Measurements from ENCODE around the gene HELB. TPM values are rescaled to one million over a fixed set of nuclear protein-coding genes. Genes with fewer than 3 reads are reported as not detected.

Gene HELB
- total RNA-seq, 1 experiment from 2014 or later, result 4.1 TPM

DNA sequence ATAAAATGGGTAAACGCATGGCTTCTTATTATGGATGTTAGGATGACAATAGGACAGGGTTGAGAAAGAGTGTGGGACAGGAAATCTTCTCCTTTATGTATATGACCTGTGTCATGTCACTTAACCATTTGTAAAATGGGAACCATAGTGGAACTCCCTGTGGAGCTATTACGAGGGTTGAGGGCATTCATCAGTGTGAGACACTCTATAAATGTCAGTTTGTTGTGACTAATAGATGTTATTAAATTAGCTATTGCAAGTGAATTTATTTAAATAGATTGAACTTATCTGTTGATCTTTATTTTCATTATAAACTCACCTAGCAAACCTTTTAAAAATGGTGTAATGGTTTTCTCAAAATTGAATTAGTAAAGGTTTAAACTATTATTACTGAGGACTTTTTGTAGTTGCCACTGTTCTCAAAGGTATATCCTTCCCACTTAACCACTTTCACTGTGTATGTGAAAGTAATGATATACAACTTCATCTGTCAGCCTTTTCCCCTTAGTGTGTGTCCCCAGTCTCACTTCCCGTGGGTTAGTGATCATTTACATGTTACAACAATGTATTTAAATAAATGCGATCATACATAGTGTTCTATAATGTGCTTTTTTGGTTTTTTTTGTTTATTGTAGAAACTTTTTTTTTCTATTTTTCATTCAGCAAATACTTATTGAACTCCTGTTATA, 17.1 kb downstream of the HELB start:
- DNase-seq (ENCODE audit: low spot score), result peak; percentile 75

DNA sequence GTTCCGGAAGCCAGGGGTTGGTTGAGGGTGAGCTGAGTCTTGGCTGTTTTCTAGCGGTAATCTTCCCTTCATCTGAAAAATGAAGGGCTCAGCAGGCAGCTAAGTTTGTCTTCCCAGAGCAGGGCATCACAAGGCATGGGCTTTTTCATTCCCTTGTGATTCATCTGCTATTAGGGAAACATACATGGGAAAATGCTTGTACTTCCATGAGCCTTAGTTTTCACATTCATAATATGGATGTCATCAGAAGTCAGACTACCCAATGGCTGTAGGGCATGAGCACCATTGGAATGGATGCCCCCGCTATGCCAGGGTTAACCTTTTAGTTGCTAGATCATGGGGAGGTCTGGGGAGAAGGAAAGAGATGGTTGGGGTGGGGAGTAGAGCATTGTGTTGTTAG, 18.7 kb downstream of the HELB start:
- no TSS peak for BruUV-seq (replicated peaks)
- no peak for DNase-seq (ENCODE audit: low spot score)
- POLR2A ChIA-PET (ENCODE audit: low non-redundant PET), result no interaction called here
- Histone ChIP-seq H3K27me3 (replicated peaks; ENCODE audit: insufficient read depth, low read depth, low read length, poor library complexity) (no peaks in the 10 kb centered on the region), H3K9me3 (ENCODE audit: low read depth, low read length, poor library complexity, severe bottlenecking) (no peaks in the 10 kb centered on the region), H3K4me3 (ENCODE audit: low read depth, low read length, poor library complexity, severe bottlenecking) (no peak overlapping the region), H3K36me3 (ENCODE audit: insufficient read depth, low read length, poor library complexity, severe bottlenecking) (no peaks in the 10 kb centered on the region), H3K4me1 (ENCODE audit: insufficient read depth, low read length, poor library complexity, severe bottlenecking) (peaks cover 5% of the 10 kb centered on the region), H3K27ac (ENCODE audit: low read depth, low read length, poor library complexity, severe bottlenecking) (no peak overlapping the region)
- intact Hi-C loops (cut with micrococcal nuclease; ENCODE audit: unreplicated experiment), result no loop called here
- CTCF ChIA-PET, result no interaction called here
- TF ChIP-seq, protein P1, sequence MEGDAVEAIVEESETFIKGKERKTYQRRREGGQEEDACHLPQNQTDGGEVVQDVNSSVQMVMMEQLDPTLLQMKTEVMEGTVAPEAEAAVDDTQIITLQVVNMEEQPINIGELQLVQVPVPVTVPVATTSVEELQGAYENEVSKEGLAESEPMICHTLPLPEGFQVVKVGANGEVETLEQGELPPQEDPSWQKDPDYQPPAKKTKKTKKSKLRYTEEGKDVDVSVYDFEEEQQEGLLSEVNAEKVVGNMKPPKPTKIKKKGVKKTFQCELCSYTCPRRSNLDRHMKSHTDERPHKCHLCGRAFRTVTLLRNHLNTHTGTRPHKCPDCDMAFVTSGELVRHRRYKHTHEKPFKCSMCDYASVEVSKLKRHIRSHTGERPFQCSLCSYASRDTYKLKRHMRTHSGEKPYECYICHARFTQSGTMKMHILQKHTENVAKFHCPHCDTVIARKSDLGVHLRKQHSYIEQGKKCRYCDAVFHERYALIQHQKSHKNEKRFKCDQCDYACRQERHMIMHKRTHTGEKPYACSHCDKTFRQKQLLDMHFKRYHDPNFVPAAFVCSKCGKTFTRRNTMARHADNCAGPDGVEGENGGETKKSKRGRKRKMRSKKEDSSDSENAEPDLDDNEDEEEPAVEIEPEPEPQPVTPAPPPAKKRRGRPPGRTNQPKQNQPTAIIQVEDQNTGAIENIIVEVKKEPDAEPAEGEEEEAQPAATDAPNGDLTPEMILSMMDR (conservative IDR thresholded peaks at IDR 0.05; ENCODE audit: low read depth, low read length), result no peak
- TF ChIP-seq EZH2 (IDR thresholded peaks at IDR 0.05; ENCODE audit: borderline replicate concordance, low read depth, low read length, poor library complexity, severe bottlenecking), result no peak

More for the DNA sequence above, 17.1 kb downstream of the HELB start:
- H3K27me3 ChIP-seq (replicated peaks; ENCODE audit: insufficient read depth, low read depth, low read length, poor library complexity), result no peaks in the 10 kb centered on the region
- no peak overlapping the region for H3K4me3 ChIP-seq (ENCODE audit: low read depth, low read length, poor library complexity, severe bottlenecking)
- no peaks in the 10 kb centered on the region for H3K36me3 ChIP-seq (ENCODE audit: insufficient read depth, low read length, poor library complexity, severe bottlenecking)
- ChIA-PET POLR2A (ENCODE audit: low non-redundant PET) (no interaction called here), CTCF (no interaction called here)
- peaks cover 5% of the 10 kb centered on the region for H3K4me1 ChIP-seq (ENCODE audit: insufficient read depth, low read length, poor library complexity, severe bottlenecking)
- no peak overlapping the region for H3K27ac ChIP-seq (ENCODE audit: low read depth, low read length, poor library complexity, severe bottlenecking)
- H3K9me3 ChIP-seq (ENCODE audit: low read depth, low read length, poor library complexity, severe bottlenecking), result no peaks in the 10 kb centered on the region
- no TSS peak for BruUV-seq (replicated peaks)
- intact Hi-C loops (cut with micrococcal nuclease; ENCODE audit: unreplicated experiment), result no loop called here
- TF ChIP-seq, protein P1 (conservative IDR thresholded peaks at IDR 0.05; ENCODE audit: low read depth, low read length), result no peak
- no peak for TF ChIP-seq EZH2 (IDR thresholded peaks at IDR 0.05; ENCODE audit: borderline replicate concordance, low read depth, low read length, poor library complexity, severe bottlenecking)

DNA sequence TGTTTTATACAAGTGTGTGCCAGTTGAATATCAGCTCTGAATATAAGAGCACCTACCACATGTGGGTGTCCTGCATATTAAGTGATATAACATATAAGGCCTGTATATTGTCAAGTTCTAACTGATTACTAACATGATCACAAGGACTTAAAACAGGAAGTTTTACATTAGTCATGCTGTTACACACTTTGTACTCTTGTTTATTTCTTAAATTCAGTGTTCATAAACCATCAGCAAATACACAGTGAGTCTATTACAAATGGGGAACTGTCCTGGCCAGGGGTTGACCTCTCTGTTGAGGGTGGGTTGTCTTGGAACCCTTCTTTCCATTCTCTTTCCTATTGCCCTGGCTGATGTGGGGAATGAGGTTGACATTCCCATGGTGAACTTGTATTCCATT, 19.1 kb downstream of the HELB start:
- ChIA-PET POLR2A (ENCODE audit: low non-redundant PET) (no interaction called here), CTCF (no interaction called here)
- H3K9me3 ChIP-seq (ENCODE audit: low read depth, low read length, poor library complexity, severe bottlenecking), result no peaks in the 10 kb centered on the region
- H3K4me1 ChIP-seq (ENCODE audit: insufficient read depth, low read length, poor library complexity, severe bottlenecking), result peaks cover 5% of the 10 kb centered on the region
- TF ChIP-seq, protein P1 (conservative IDR thresholded peaks at IDR 0.05; ENCODE audit: low read depth, low read length), result no peak
- no peak for TF ChIP-seq EZH2 (IDR thresholded peaks at IDR 0.05; ENCODE audit: borderline replicate concordance, low read depth, low read length, poor library complexity, severe bottlenecking)
- H3K4me3 ChIP-seq (ENCODE audit: low read depth, low read length, poor library complexity, severe bottlenecking), result no peak overlapping the region
- H3K36me3 ChIP-seq (ENCODE audit: insufficient read depth, low read length, poor library complexity, severe bottlenecking), result no peaks in the 10 kb centered on the region
- intact Hi-C loops (cut with micrococcal nuclease; ENCODE audit: unreplicated experiment), result no loop called here
- no peak overlapping the region for H3K27ac ChIP-seq (ENCODE audit: low read depth, low read length, poor library complexity, severe bottlenecking)
- H3K27me3 ChIP-seq (replicated peaks; ENCODE audit: insufficient read depth, low read depth, low read length, poor library complexity), result no peaks in the 10 kb centered on the region
- no TSS peak for BruUV-seq (replicated peaks)
- DNase-seq (ENCODE audit: low spot score), result no peak

All from A673 (cell line).